Sigmoid colon (tissue), 7 donors: Measurements from ENCODE around the gene GPC1. TPM values are rescaled to one million over a fixed set of nuclear protein-coding genes. Genes with fewer than 3 reads are reported as not detected.
A peak's percentile ranks its signal among the peaks of the same experiment; 100 is the strongest.

Experiments used
- DNase-seq: peaks from one replicate; pipeline ENCODE4 v3.0.0-alpha.2; 2019
- H3K27ac ChIP-seq, 4 donors: fragments of 200-600 bp; sonication (generic); one replicate each; pipeline ENCODE4 v1.5.1; 2016 to 2019; ENCODE audit warnings: mild to moderate bottlenecking in 1 of 4
- H3K27me3 ChIP-seq, 3 donors: fragments of 200-600 bp; sonication (generic); one replicate each; pipeline ENCODE4 v1.5.1; 2019; ENCODE audit warnings: mild to moderate bottlenecking in 1 of 3
- H3K36me3 ChIP-seq, 4 donors: fragments of 200-600 bp; sonication (generic); one replicate each; pipeline ENCODE4 v1.5.1; 2016 to 2019
- H3K4me1 ChIP-seq, 4 donors: fragments of 200-600 bp; sonication (generic); one replicate each; pipeline ENCODE4 v1.5.1; 2017 to 2019
- H3K4me3 ChIP-seq, 4 donors: fragments of 200-600 bp; sonication (generic); one replicate each; pipeline ENCODE4 v1.5.1; 2017 to 2019; ENCODE audit warnings: mild to moderate bottlenecking in 2 of 4, moderate library complexity in 1 of 4
- H3K9me3 ChIP-seq, 4 donors: fragments of 200-600 bp in 3 of 4; sonication (generic) in 3 of 4; one replicate each; pipeline versions ENCODE4 v1.5.1 to v1.6.1; 2013 to 2019
- EP300 ChIP-seq, 4 donors: sonication (generic); formaldehyde crosslinking; IDR thresholded peaks; one replicate each; pipeline ENCODE4 v1.6.1; 2017; ENCODE audit warnings: antibody characterized with exemption in 4 of 4
- POLR2A ChIP-seq, 2 donors: fragments of 450-650 bp; IDR thresholded peaks; one replicate each; pipeline ENCODE4 v1.6.1; 2016; ENCODE audit warnings: antibody characterized with exemption in 2 of 2, mild to moderate bottlenecking in 2 of 2, moderate library complexity in 2 of 2
- POLR2AphosphoS5 ChIP-seq, 4 donors: sonication (generic); formaldehyde crosslinking; IDR thresholded peaks; one replicate each; pipeline ENCODE4 v1.6.1; 2017; ENCODE audit warnings: antibody characterized with exemption in 4 of 4
- WGBS, 2 donors: extraction: QIAGEN DNeasy Blood & Tissue Kit; methylation state at CpG; one replicate each; pipeline ENCODE4 v1.1.7; 2013; 5-methylcytosine and 5-hydroxymethylcytosine counted together
- intact Hi-C: fragments of 100-400 bp; cut with DNase I; formaldehyde crosslinking; loops from one replicate; pipeline ENCODE4 v1.15.1; 2023
- polyA plus RNA-seq, 3 donors: library from polyadenylated mRNA; stranded (reverse); fragments of 200-250 nt; gene quantifications; one replicate each; pipeline ENCODE4 v1.2.3, GENCODE V29; 2013
- total RNA-seq, 4 donors: library from RNA; depleted of rRNA; stranded (reverse); fragments of >200 nt; gene quantifications; one replicate each; pipeline ENCODE4 v1.1.0, GENCODE V29; 2016
- TF ChIP-seq, protein P1 (sequence below), 4 experiments: fragments of 450-650 bp in 3 of 4; fragments of 200-600 bp in 1 of 4; IDR thresholded peaks; one replicate each; pipeline ENCODE4 v1.5.1; 2016 to 2019; ENCODE audit warnings: antibody characterized with exemption in 4 of 4, mild to moderate bottlenecking in 3 of 4, moderate library complexity in 2 of 4
- donor health status: healthy with polysubstance abuse.
- donor health status: Bipolar disorder and iron deficiency.
- donor health status: healthy.

The GPC1 gene
- total and polyA plus RNA-seq, 7 donors = 3.0 to 30.7 (median 15.8) TPM

DNA sequence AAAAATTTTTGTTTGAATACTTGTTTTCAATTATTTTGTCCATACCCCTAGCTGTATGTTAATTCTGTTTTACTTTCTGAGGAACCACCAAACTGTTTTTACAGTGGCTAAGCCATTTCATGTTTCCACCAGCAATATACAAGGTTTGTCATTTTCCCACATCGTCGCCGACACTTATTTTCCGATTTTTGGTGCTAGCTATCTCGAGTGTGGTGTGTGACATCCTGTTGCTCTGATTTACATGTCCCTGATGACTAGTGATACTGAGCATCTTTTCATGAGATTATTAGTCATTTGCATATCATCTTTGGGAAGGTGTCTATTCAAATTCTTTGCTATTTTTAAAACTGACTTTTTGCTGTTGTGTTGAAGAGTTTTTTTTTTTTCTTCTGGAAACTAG is 7.2 kb upstream of the GPC1 start:
- H3K9me3 ChIP-seq = no peaks in the 10 kb centered on the region

DNA sequence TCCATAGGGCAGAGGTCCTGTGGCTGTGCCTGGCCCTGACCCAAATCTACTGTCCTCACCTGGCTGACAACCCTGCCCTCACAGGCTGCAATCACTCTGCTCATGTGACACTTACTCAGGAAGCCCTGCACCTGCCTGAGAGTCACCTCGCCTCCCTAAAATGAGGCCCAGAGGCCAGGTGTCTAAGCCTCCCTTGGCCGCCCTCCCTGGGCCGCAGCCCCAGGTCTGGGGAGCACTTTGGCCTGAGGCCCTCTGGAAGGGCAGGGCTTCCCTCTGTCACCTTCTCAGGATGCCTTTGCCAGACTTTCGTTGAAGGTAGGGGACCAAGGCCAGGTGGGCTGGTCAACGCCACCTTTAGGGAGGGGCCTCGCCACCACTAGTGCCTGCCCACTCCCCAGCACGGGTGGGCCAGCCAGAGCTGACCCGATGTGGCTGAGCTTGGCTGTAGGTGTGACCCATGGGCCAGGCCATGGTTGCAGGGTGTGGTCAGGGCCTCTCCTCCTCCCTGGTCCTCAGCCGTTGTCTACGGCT is 6.1 kb upstream of the GPC1 start:
- TF ChIP-seq POLR2A (IDR thresholded peaks at IDR 0.05) = no peak
- TF ChIP-seq, protein P1, sequence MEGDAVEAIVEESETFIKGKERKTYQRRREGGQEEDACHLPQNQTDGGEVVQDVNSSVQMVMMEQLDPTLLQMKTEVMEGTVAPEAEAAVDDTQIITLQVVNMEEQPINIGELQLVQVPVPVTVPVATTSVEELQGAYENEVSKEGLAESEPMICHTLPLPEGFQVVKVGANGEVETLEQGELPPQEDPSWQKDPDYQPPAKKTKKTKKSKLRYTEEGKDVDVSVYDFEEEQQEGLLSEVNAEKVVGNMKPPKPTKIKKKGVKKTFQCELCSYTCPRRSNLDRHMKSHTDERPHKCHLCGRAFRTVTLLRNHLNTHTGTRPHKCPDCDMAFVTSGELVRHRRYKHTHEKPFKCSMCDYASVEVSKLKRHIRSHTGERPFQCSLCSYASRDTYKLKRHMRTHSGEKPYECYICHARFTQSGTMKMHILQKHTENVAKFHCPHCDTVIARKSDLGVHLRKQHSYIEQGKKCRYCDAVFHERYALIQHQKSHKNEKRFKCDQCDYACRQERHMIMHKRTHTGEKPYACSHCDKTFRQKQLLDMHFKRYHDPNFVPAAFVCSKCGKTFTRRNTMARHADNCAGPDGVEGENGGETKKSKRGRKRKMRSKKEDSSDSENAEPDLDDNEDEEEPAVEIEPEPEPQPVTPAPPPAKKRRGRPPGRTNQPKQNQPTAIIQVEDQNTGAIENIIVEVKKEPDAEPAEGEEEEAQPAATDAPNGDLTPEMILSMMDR (IDR thresholded peaks at IDR 0.05) = no peak
- TF ChIP-seq EP300 (IDR thresholded peaks at IDR 0.05) = no peak
- TF ChIP-seq POLR2AphosphoS5 (IDR thresholded peaks at IDR 0.05) = no peak
- peaks cover 0 to 8% (median 8%) of the 10 kb centered on the region in 4 donors for H3K4me1 ChIP-seq
- no peaks in the 10 kb centered on the region for H3K9me3 ChIP-seq
- H3K36me3 ChIP-seq = no peaks in the 10 kb centered on the region
- WGBS, 2 donors = 52 to 74% methylated on average over 10 of the region's 10 CpGs
- no peaks in the 10 kb centered on the region for H3K27me3 ChIP-seq
- H3K4me3 ChIP-seq = no peak overlapping the region
- H3K27ac ChIP-seq = no peak overlapping the region
- intact Hi-C loops = no loop called here
- peak; percentile 44 for DNase-seq

More for the DNA sequence above, 7.2 kb upstream of the GPC1 start:
- intact Hi-C loops = no loop called here
- Histone ChIP-seq H3K4me3 (no peak overlapping the region), H3K27me3 (no peaks in the 10 kb centered on the region), H3K4me1 (no peaks in the 10 kb centered on the region), H3K36me3 (no peaks in the 10 kb centered on the region), H3K27ac (no peak overlapping the region)
- DNase-seq = no peak
- 88 to 91% methylated on average over 5 of the region's 5 CpGs for WGBS, 2 donors
- TF ChIP-seq POLR2AphosphoS5 (IDR thresholded peaks at IDR 0.05) (no peak), POLR2A (IDR thresholded peaks at IDR 0.05) (no peak), EP300 (IDR thresholded peaks at IDR 0.05) (no peak)
- TF ChIP-seq, protein P1 (IDR thresholded peaks at IDR 0.05) = no peak

DNA sequence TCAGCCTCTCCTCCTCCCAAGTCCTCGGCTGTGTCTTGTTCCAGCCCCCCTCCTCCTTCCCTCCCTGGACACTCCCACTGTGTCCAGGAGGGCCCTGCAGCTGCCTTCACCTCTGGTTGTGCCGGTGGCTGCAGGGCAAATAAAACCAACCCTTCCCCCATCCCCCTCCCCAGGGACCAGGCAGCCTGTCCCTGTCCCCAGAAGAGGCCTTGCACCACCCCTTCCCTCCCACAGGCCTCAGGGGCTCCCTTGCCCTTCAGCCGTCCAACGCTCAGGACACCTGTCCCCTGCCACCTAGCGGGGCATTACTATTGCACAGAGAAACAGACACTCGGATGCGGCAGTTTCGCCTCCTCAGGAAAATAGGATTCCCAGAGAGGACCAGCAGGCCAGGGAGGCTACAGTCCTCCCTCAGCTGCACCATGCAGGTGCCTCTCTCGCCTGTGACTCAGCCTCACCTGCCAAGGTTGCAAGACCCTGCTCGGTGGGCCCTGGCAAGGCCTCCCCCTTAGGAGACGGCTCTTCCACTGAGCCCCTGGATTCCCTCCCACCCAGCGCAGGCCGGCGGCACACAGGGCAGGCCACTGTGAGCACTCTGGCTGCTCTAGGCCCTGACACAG is 5.5 kb upstream of the GPC1 start:
- TF ChIP-seq POLR2AphosphoS5 (IDR thresholded peaks at IDR 0.05) = no peak
- TF ChIP-seq, protein P1 (IDR thresholded peaks at IDR 0.05) = no peak
- WGBS, 2 donors = 67 to 76% methylated on average over 14 of the region's 14 CpGs
- H3K36me3 ChIP-seq = no peaks in the 10 kb centered on the region
- H3K27me3 ChIP-seq = no peaks in the 10 kb centered on the region
- peak; percentile 48 for DNase-seq
- peaks cover 0 to 14% (median 12%) of the 10 kb centered on the region in 4 donors for H3K4me1 ChIP-seq
- no peak overlapping the region for H3K27ac ChIP-seq
- H3K4me3 ChIP-seq = no peak overlapping the region
- no peaks in the 10 kb centered on the region for H3K9me3 ChIP-seq
- intact Hi-C loops = no loop called here

DNA sequence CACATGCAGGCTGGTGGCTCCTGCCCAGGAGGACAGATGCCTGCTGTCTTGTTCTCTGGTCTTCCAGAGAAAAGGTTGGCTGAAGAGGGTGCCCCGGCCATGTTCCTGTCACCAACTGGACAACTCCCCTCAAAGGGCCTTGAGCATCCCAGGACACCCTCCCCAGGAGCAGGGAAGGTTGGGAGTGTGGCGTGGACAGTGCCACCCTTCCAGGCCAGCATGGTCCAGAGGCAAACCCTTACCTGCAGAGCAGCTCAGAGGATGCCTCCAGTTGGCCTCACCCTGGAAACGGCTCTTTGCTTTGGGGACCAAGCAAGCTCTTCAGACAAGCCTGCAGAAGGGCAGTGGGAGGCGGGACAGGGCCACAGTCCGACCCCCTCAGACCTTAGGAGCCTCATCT is 4.9 kb upstream of the GPC1 start:
- peak; percentile 41 for DNase-seq
- TF ChIP-seq POLR2A (IDR thresholded peaks at IDR 0.05) (no peak), EP300 (IDR thresholded peaks at IDR 0.05) (no peak), POLR2AphosphoS5 (IDR thresholded peaks at IDR 0.05) (no peak)
- TF ChIP-seq, protein P1 (IDR thresholded peaks at IDR 0.05) = no peak
- Histone ChIP-seq H3K4me3 (no peak overlapping the region), H3K4me1 (peaks cover 0 to 14% (median 12%) of the 10 kb centered on the region in 4 donors), H3K36me3 (no peaks in the 10 kb centered on the region), H3K9me3 (no peaks in the 10 kb centered on the region), H3K27me3 (no peaks in the 10 kb centered on the region), H3K27ac (no peak overlapping the region)
- 81 to 87% methylated on average over 5 of the region's 5 CpGs for WGBS, 2 donors
- intact Hi-C loops = no loop called here

DNA sequence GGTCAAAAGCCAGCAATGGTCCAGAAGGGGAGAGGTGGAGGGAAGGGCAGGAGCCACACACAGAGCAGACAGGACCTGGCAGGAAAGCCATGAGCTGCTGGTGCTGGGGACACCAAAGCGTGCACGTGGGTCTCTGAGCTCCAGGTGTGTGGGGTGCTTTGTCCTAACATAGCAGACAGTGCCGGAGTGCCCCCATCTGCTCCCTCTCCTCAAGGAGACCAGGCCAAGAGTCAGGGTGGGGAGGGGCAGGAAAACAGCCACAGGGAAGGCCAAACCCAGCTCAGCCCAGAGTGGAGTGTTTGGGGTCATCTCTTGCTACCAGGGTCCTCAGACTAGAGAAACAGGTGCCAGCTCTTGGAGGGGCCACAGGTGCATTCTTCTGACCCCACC is 4.2 kb upstream of the GPC1 start:
- DNase-seq = peak; percentile 30
- no peak overlapping the region for H3K4me3 ChIP-seq
- no peak overlapping the region for H3K27ac ChIP-seq
- no peaks in the 10 kb centered on the region for H3K36me3 ChIP-seq
- no peaks in the 10 kb centered on the region for H3K27me3 ChIP-seq
- no peaks in the 10 kb centered on the region for H3K9me3 ChIP-seq
- peaks cover 0 to 16% (median 15%) of the 10 kb centered on the region in 4 donors for H3K4me1 ChIP-seq
- no peak for TF ChIP-seq EP300 (IDR thresholded peaks at IDR 0.05)
- no peak for TF ChIP-seq POLR2A (IDR thresholded peaks at IDR 0.05)
- TF ChIP-seq, protein P1 (IDR thresholded peaks at IDR 0.05) = no peak
- TF ChIP-seq POLR2AphosphoS5 (IDR thresholded peaks at IDR 0.05) = no peak
- 71 to 76% methylated on average over 3 of the region's 3 CpGs for WGBS, 2 donors
- intact Hi-C loops = no loop called here
